AG10803 (cell line): Measurements from ENCODE around the gene SEMA6B.

ENCODE experiments used
- DNase-seq: peaks from one replicate; pipeline ENCODE4 v3.0.0; 2010; ENCODE audit warnings: low read depth
- H3K4me3 ChIP-seq: 2 replicates; pipeline ENCODE4 v1.5.1; 2011; ENCODE audit warnings: mild to moderate bottlenecking, low read length, control low read depth
- CTCF ChIP-seq: conservative IDR thresholded peaks from 2 replicates; pipeline ENCODE4 v1.5.1; 2011; ENCODE audit warnings: mild to moderate bottlenecking, low read length, control low read depth, inconsistent platforms

The SEMA6B gene

GRCh38 chr19:4503132-4503824 lies 56.2 kb downstream of the SEMA6B start:
- H3K4me3 ChIP-seq, result no peak overlapping the region
- no peak for DNase-seq
- no peak for TF ChIP-seq CTCF

GRCh38 chr19:4502282-4503131 lies 57.0 kb downstream of the SEMA6B start:
- TF ChIP-seq CTCF, result no peak
- no peak for DNase-seq
- no peak overlapping the region for H3K4me3 ChIP-seq

- no peak for TF ChIP-seq CTCF
- DNase-seq, result no peak
- H3K4me3 ChIP-seq, result no peak overlapping the region
Observed at GRCh38 chr19:4501691-4502090, 57.8 kb downstream of the SEMA6B start.

- no peak overlapping the region for H3K4me3 ChIP-seq
- no peak for DNase-seq
- TF ChIP-seq CTCF, result no peak
Observed at GRCh38 chr19:4500841-4501591, 58.5 kb downstream of the SEMA6B start.

- TF ChIP-seq CTCF, result no peak
- no peak overlapping the region for H3K4me3 ChIP-seq
- DNase-seq, result no peak
Observed at GRCh38 chr19:4499855-4500254, 59.6 kb downstream of the SEMA6B start.

GRCh38 chr19:4499318-4499717 lies 60.2 kb downstream of the SEMA6B start:
- no peak overlapping the region for H3K4me3 ChIP-seq
- TF ChIP-seq CTCF, result no peak
- DNase-seq, result no peak
